GM23248 (cell line): ENCODE results near the gene RAB18.

Experiments
- EZH2 ChIP-seq: fragments of 200-600 bp; sonication (generic); IDR thresholded peaks from 2 replicates; pipeline ENCODE4 v1.6.1; 2018; ENCODE audit warnings: antibody characterized with exemption, mild to moderate bottlenecking; ENCODE audit not compliant: insufficient read depth, poor library complexity, severe bottlenecking
- EZH2phosphoT487 ChIP-seq: fragments of 200-600 bp; sonication (generic); IDR thresholded peaks from 2 replicates; pipeline ENCODE4 v1.6.1; 2018; ENCODE audit warnings: antibody characterized with exemption, moderate library complexity, mild to moderate bottlenecking, low read depth; ENCODE audit not compliant: insufficient read depth

DNA sequence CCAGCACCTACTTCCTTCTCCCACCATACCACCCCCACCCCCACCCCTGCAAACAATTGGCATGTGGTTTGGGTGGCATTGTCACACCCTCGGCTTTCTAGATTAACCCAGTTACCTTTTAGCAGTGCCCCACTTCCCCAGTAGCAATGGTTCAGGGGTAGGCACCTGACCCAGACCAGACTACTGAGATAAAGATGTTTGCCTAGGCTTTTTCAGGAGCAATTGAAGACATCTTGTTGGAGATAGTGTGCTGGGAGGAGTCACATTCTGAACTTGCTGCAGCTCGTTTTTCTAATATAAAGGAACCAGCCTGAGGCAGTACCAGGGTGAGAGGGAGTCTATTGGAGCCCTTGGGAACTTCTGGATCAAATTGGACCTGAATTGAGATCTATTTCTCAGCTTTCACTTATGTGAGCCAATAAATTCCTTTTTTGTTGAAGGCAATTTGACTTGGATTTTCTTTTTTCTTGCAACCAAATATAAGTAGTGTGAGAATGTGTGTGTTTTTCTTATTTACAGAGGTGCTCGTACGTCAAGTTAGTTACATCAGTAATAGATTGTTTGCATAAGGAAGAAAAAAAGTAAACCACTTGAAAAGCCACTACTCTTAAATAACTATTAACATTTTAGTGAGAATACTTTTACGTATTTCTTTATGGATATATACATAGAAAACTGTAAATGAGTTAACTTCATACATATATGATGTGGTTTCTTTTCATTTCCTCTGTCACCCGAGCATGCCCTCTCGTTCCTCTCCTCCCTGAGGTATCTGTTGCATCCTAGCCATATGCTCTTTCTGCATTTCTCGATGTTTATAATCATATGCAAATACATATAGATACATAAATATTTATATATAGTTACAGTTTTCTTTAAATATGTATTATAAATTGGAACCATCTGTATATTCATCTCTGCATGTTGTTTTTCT lies 38.0 kb downstream of the RAB18 start:
- TF ChIP-seq EZH2phosphoT487, result no peak
- no peak for TF ChIP-seq EZH2
